ENCODE results near the gene ELANE.
"Not testable (repeated sequence)": the region's sequence is repeated elsewhere in the genome, so short reads cannot be mapped to it uniquely, and the experiment has no call there.

ELANE gene

DNA sequence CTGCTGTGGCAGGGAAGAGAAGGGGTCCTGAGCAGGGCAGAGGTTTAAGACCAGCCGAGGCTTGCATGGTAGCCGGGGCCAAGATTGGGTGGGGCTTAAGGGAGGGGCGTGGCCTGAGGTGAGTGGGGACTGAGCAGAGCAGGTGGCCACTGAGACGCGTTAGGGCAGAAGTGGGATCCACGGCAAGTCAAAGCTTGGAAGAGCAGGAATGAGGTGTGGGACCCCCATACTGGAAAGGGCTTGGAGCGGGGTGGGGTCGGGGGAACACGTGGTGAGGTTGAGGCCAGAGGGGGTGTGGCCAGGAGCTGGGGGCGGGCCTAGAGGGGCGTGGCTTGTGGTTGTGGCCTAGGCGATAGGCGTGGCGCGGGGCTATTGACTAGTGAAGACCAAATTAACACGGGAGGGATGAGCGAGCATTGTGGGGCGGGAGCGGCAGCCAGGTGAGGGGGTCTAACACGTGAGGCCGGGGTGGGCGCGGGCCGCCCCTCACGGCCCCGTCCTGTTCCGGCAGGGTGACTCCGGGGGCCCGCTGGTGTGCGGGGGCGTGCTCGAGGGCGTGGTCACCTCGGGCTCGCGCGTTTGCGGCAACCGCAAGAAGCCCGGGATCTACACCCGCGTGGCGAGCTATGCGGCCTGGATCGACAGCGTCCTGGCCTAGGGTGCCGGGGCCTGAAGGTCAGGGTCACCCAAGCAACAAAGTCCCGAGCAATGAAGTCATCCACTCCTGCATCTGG lies 10.6 kb downstream of the ELANE start:
- peak; percentile 79 for DNase-seq (ENCODE audit: low spot score)

DNA sequence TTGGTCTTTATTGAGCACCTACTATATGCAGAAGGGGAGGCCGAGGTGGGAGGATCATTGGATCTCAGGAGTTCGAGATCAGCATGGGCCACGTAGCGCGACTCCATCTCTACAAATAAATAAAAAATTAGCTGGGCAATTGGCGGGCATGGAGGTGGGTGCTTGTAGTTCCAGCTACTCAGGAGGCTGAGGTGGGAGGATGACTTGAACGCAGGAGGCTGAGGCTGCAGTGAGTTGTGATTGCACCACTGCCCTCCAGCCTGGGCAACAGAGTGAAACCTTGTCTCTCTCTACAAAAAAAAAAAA lies 11.2 kb downstream of the ELANE start:
- no peak for DNase-seq (ENCODE audit: low spot score)

DNA sequence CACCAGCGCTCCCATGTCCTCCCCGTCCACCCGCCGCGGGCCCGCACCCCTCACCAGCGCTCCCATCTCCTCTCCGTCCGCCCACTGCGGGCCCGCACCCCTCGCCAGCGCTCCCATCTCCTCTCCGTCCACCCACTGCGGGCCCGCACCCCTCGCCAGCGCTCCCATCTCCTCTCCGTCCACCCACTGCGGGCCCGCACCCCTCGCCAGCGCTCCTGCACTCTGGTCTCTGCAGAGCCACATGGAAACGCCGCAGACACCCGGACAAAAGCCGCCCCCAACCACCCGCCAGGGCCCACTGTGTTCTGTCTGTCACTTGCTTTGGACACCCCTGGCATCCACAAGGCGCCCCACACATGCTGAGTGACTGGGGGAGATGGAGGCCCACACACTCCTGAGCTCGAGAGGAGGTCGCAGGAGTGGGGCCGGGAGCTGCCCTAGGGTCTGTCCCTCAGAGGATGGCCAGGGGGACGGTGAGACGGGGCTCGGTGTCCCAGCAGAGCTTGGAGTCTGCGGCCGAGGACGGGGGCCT lies 14.7 kb downstream of the ELANE start:
- no peak for DNase-seq (ENCODE audit: low spot score)

DNA sequence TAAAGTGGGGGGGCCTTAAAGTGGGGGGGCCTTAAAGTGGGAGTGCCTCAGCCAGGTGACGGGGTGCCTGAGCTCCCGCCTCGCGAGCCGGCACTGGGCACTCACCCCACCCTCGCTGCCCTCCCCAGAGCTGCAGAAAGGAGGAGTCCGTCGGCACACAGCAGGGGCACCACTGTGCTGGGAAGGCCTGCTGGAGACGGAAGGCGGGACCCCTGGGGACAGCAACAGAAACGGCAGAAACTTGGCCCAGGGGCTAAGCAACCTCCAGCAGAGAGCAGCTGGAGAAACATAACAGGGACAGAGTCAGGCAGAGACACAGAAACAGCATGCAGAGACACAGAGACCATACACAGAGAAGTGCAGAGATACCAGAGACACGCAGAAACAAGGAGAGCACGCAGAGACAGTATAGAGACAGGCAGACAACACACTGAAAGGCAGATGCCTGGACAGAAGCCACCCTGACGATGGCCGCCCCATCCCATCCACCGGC lies 15.2 kb downstream of the ELANE start:
- no peak for DNase-seq (ENCODE audit: low spot score)

DNA sequence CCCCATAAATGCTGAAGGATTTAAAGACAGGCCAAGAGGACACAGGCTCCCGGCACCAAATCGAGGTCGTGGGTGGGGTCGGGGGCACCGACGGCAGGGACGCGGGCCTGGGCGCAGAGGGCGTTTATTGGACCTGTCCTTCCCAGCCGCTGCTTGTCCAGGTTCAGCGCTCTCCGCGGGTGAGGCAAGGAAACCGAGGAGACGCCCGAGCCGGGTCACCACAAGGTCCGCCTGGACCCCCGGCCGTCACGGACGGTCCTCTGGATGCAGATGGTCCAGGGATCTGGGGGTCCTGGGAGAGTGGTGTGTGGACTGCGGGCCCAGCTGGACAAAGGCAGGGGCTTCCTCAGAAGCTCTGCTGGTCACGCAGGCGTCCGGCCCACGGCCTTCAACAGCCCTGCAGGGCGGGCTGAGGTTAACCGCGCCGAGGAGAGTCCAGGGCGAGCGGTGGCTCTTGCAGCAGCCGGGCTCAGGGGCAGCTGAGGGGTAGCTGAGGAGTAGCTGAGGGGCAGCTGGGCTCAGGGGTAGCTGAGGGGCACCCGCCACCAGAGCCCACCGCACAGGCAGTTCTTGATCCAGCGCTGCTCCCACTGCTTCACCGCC lies 15.9 kb downstream of the ELANE start:
- no peak for DNase-seq (ENCODE audit: low spot score)

DNA sequence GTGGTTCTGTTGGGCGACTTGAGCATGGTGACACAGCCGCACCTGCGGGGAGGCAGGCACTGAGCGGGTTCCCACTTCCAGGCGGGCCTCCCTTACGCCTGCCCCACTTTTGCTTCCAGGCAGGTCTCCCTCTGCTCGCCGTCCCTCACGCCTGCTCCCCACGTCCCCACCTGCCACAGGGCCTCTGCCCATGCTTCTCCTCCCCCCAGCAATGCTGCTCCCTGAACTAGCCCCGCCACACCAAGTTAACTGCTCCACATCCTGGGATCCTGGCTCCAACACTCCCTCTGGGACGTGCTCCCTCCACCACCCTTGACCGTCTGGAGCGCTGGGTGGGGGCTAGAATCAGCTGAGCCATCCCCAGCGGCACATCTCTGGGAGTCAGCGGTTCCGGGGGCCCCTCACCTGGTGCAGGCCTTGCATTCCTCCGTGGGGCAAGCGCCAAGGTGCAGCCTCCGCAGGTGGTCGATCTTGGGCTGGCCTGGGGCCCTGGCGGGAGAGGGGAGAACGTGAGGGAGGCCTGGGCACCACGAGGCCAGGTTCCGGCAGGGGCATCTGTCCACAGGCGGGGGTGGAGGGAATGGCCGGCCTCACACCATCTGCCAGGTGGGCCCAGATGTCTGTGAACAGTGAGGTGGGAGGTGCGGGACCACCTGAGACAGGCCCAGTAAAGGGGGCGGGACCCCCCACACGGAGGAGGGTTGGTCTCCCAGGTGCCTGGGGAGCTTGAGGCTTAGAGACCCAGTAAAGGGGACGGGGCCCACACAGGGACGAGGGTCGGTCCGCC lies 16.5 kb downstream of the ELANE start:
- no peak for DNase-seq (ENCODE audit: low spot score)

DNA sequence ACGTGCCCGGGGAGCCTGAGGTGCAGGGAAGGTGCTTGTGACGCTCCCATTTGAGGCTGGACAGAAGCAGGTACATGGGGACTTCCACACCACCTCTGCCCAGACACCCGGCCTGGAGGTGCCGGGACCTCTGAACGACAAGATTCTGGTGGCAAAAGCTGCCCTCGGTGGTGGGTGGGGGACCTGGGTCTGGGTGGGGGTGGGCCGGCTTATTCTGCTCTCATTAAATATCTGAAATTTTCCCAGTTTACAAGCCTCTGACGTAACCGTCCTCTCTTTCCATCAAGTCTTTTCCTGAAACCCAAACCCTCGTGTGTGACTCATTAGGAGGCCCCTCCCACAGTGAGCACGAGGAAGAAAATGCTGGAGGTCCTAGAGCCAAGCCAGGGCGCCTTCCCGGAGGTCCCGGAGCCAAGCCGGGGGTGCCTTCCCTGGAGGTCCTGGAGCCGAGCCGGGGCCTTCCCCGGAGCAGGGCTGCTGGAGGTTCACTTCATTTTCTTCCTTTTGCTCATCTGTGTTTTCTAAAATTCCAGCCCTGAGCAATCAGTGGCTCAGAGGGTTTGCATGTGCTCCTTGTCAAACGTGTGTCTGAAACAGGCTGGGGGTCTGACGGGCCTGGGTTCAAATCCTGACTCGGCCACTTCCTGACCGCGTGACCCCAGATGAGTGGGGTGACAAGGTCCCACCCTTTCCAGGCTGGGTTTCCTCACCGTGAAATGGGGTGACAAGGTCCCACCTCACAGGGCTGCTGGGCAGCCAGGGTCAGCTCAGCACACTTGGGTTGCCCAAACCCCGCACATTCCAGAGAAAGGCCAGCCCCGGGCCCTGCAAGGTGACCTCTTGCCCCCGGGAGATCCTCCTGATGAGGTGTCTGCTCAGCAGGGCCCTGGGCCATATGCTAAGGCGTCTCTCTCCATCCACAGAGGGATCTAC lies 17.4 kb downstream of the ELANE start:
- no peak for DNase-seq (ENCODE audit: low spot score)

DNA sequence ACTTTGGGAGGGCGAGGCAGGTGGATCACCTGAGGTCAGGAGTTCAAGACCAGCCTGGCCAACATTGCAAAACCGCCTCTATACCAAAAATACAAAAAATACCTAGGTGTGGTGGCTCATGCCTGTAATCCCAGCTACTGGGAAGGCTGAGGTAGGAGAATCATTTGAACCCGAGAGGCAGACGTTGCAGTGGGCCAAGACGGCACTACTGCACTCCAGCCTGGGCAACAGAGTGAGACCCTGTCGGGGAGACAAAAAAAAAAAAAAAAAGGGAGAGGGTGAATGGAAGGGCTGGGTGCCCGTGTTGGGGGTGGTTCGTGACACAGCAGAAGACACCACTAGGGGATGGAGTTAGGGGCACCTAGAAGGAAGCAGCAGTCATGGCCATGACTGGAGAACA lies 18.2 kb downstream of the ELANE start:
- DNase-seq (ENCODE audit: low spot score) = no peak

DNA sequence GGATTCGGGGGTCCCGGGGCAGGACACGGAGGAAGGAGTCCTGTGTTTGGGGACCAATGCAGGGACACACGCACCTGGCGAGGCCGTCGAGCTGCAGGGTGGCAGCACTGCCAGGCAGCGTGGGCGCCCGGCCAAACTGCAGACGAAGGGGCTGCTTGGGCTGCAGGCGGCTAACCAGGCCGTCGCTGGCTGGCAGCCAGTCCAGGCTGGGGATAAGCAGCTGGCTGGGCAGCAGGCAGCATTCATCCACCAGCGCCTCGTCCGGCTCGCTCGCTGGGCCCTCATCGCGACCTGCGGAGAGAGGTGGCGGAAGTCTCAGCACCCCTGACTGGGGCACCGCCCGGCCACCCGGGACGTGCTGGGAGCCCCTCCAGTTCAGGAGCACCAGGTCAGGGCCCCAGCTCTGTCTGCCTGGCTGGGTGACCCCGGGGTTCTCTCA lies 18.9 kb downstream of the ELANE start:
- DNase-seq (ENCODE audit: low spot score) = no peak

DNA sequence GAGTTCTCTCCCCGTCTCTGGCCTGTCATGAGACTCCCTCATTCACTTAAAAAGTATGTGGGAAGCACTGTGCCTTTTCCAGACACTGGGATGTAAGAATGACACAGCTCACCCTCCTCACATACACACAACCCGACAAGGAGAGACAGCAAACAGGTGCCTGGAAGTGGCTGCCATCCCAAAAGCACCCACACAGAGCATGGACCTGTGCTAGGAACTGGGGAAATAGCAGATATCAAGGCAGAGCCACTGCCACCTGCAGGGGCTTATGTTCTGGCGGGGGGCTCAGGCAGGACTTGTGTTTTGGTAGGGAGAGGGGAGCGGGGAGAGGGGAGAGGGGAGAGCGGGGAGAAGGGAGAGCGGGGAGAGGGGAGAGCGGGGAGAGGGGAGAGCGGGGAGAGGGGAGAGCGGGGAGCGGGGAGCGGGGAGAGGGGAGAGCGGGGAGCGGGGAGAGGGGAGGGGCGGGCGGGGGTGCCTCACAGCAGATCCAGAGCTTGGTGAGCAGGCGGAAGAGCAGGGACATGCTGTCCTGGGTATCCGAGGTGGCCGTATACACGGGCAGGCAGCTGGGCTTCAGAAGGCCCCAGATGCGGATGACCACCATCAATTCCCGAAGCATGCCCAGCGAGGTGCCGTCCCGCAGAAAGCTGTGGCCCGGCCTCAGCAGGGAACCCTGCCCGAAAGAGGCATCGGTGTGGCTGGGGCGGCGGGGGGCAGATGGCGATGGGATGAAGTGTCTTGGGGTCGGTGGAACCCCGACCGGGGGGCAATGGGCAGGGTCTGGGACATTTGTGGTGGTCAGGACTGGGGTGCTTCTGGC lies 19.6 kb downstream of the ELANE start:
- DNase-seq (ENCODE audit: low spot score) = no peak

DNA sequence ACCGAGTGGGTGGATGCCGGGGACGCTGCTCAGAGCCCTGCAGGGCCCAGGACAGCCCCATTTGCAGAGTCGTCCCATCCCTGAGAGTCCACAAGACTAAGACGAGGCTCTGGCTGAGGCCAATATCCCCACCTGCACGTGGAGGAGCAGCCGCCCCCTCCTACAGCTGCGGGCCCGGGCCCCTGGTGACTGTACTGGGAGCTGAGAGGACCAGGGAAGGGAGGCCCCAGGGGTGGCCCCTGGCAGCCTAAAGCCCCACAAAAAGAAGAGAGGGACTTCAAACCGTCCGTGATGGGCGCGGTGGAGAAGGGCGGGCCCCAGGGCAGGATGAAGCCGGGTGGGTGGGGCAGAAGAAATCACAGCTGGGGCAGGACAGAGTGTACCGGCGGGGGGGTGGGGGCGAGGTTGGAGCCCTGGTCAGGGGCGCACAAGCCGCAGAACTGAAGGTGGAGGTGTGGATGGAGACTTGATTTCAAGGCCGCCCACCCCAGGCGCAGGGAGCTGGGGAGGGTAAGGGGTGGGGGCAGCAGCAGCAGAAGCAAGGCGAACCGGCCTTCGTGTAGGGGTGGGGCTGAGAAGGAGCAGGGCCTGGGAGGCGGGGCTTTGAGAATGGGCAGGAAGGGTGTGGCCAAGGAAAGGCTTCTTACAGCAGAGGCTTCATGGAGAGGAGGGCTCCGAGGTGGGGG lies 20.3 kb downstream of the ELANE start:
- peak; percentile 76 for DNase-seq (ENCODE audit: low spot score)

DNA sequence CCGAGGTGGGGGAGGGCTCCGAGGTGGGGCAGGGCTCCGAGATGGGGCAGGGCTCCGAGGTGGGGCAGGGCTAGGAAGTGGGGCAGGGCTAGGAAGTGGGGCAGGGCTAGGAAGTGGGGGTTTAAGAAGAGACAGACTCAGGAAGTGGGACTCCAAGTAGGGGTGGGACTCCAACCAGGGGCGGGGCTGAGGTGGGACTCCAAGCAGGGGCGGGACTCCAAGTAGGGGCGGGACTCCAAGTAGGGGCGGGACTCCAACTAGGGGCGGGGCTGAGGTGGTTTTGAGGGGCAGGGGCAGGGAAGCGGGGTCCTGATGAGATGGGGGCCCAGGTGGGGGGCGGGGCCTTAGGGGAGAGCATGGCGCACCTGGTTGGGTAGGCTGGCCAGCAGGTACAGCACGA lies 21.0 kb downstream of the ELANE start:
- DNase-seq (ENCODE audit: low spot score) = peak; percentile 41

DNA sequence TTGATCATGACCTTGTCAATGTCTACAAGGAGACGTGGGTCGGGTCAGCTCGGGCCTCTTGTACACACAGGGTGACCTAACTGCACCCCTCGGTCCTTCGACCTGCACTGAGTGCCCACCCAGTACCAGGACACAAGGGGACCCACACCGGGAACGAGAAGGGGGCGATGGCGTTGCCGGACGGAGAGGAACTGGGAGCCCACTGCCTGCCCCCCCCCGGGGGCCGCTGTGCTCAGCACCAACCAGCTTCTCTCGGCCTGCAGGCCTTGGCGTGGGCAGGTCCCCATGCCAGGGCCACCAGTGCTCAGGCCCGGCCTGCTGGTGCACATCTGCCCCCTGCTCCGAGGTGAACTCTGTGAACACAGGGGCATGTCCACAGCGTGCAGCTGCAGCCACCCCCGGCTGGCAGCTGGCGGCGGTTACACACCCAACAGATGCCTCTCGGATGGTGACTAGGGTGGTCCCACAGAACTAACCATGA lies 21.5 kb downstream of the ELANE start:
- DNase-seq (ENCODE audit: low spot score) = no peak

DNA sequence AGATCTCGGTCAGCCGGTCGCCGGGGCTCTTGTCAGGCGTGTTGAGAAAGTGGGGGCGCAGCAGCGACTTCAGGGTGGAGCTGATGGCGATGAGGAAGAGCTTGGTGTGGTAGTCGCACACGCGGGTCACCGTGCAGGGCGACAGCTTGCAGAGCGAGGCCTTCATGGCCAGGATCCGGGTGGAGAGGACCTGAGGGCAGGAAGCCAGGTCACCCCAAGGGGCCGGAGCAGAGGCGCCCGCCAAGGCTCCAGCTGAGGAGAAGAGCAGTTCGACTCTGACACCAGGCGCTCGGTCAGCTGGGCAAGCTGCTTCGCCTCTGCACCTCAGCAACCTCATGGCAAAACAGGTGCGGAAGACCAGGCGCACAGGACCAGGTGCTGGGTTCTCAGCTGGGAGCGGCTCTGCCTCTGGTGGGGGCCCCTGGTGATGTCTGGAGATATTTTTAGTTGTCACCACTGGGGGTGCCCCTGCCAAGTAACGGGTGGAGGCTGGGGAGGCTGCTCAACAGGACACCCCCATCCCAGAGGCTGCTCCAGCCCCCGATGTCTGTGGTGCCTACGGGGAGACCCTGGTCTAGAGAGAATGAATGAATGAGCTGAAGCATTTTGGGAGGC lies 23.3 kb downstream of the ELANE start:
- DNase-seq (ENCODE audit: low spot score) = no peak

DNA sequence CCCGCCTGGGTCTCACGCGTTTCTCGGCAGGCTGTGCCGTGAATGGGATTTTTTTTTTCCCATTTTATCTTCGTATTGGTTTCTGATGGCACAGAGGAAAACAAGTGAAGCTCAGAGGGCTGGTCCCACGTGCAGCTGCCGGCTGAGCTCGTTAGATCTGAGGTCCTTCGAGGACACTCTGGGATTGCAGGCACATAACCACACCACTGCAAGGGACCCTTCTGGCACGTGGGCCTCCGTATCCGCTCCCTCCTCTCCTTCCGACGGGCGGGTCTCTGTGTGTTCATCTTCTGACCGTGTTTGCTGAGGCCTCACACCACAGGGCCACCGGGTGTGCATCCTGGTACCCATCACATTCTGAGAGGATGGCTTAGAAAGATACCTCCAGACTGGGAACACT lies 24.0 kb downstream of the ELANE start:
- no peak for DNase-seq (ENCODE audit: low spot score)

DNA sequence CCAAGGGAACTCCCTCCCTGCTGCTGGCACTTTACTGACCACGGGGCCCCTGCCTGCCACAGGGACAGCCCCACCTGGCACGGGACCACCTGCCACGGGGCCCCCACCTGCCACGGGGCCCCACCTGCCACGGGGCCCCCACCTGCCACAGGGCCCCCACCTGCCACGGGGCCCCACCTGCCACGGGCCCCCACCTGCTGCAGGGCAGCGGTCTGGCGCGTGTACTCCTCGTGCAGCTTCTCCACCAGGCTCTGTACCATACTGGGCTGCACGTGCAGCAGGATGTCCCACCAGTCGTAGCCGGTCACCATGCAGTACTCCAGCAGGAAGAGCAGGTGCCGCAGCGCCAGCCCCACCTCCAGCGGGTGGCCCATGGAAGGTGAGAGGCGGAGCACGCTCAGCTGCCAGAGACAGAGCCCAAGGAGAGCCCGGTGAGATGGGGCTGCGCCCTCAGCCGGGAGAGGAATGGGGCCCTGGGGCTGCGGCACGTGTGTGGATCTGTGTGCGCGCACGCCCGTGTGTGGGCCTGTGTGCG lies 24.7 kb downstream of the ELANE start:
- DNase-seq (ENCODE audit: low spot score) = no peak

DNA sequence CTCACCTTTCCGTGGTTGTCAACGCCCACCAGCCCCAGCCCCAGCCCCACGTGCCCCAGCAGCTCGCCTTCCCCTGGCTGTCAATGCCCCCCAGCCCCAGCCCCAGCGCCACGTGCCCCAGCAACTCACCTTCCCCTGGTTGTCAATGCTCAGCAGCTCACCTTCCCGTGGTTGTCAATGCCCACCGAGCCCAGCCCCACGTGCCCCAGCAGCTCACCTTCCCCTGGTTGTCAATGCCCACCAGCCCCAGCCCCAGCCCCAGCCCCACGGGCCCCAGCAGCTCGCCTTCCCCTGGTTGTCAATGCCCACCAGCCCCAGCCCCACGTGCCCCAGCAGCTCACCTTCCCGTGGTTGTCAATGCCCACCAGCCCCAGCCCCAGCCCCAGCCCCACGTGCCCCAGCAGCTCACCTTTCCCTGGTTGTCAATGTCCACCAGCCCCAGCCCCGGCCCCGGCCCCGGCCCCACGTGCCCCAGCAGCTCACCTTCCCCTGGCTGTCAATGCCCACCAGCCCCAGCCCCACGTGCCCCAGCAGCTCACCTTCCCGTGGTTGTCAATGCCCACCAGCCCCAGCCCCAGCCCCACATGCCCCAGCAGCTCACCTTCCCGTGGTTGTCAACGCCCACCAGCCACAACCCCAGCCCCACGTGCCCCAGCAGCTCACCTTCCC lies 26.0 kb downstream of the ELANE start:
- DNase-seq (ENCODE audit: low spot score) = not testable (repeated sequence)

DNA sequence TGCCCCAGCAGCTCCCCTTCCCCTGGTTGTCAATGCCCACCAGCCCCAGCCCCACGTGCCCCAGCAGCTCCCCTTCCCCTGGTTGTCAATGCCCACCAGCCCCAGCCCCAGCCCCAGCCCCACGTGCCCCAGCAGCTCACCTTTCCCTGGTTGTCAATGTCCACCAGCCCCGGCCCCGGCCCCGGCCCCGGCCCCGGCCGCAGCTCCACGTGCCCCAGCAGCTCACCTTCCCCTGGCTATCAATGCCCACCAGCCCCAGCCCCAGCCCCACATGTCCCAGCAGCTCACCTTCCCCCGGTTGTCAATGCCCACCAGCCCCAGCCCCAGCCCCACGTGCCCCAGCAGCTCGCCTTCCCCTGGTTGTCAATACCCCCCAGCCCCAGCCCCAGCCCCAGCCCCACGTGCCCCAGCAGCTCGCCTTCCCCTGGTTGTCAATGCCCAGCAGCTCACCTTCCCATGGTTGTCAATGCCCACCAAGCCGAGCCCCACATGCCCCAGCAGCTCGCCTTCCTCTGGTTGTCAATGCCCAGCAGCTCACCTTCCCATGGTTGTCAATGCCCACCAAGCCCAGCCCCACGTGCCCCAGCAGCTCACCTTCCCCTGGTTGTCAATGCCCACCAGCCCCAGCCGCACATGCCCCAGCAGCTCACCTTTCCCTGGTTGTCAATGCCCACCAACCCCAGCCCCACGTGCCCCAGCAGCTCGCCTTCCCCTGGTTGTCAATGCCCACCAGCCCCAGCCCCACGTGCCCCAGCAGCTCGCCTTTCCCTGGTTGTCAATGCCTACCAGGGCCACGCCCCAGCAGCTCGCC lies 26.9 kb downstream of the ELANE start:
- not testable (repeated sequence) for DNase-seq (ENCODE audit: low spot score)

All from hematopoietic multipotent progenitor cell treated with erythropoietin and hydrocortisone succinate and interleukin-3 and kit ligand, for 15 days (in vitro differentiated cells).